ENCODE data around the gene ARHGAP44.

The ARHGAP44 gene

DNA sequence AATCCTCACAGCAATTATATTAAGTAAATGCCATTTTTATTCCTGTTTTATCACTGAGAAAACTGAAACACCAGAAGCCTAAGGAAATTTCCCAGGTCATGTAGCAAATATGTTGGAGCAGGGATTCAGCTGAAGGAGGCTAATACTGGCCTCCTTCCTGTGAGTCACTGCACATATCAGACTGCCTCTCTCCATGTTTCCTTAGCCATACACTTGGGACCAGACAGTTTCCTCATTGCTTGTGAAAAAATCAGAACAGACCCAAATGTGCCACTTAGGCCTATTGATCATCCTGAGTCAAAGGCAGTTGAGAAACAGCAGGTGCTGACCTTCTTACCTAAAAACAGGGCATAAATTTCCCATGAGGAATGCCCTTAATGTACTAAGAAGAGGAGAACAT lies 247.5 kb downstream of the ARHGAP44 start:
- CTCF ChIA-PET: no interaction called here
- POLR2A ChIA-PET: no interaction called here
- TF ChIP-seq FOXM1 (IDR thresholded peaks at IDR 0.05; ENCODE audit: borderline replicate concordance) (no peak), TARDBP (IDR thresholded peaks at IDR 0.05) (no peak), FOXK2 (IDR thresholded peaks at IDR 0.05) (no peak), L3MBTL2 (conservative IDR thresholded peaks at IDR 0.05) (no peak), ZNF384 (IDR thresholded peaks at IDR 0.05) (no peak), LEF1 (IDR thresholded peaks at IDR 0.05; ENCODE audit: borderline replicate concordance) (no peak), BHLHE40 (IDR thresholded peaks at IDR 0.05; ENCODE audit: borderline replicate concordance) (no peak), ELF4 (IDR thresholded peaks at IDR 0.05) (no peak), CTBP1 (IDR thresholded peaks at IDR 0.05; ENCODE audit: borderline replicate concordance) (no peak), SP1 (IDR thresholded peaks at IDR 0.05) (no peak)
- DNase-seq (ENCODE audit: extremely low spot score): no peak

DNA sequence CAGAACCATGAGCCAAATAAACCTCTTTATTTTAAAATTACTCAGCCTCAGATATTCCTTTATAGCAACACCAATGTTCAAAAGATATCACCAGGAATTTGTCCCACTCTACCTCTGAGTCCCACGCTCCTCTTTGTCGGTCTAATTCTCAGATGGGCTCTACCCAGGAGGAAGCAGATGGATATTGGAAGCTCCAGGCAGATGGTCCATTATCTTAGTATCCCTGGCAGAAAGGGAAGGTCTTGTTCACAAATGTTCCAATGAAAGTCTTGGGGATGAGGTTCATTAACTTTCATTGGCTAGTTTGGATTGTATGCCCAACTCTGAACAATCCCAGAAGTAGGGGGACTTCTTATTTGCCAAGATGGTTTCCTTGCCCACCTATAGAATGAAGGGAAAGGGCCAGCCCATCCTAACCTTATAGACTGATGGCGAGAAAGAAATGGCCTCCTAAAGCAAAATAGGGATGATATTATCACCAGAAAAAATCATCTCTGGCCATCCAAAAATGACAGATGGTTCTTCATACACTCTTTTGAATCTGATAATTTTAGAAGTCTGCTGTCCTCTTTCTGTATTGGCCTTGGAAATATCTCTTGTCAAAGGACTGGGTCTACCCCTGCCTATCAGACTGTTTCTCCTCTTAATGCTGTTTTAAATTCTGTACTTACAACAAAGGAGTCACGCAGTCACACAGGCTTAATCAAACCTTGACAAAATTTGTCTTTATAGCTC lies 249.8 kb downstream of the ARHGAP44 start:
- POLR2A ChIA-PET: no interaction called here
- TF ChIP-seq SP1 (IDR thresholded peaks at IDR 0.05) (no peak), ZNF384 (IDR thresholded peaks at IDR 0.05) (no peak), HDGF (IDR thresholded peaks at IDR 0.05; ENCODE audit: borderline replicate concordance) (no peak), CTBP1 (IDR thresholded peaks at IDR 0.05; ENCODE audit: borderline replicate concordance) (no peak), LEF1 (IDR thresholded peaks at IDR 0.05; ENCODE audit: borderline replicate concordance) (no peak), FOXA1 (IDR thresholded peaks at IDR 0.05) (no peak)
- CTCF ChIA-PET: no interaction called here
- no peak for DNase-seq (ENCODE audit: extremely low spot score)

Measured in HEK293T (cell line).